ENCODE results near the gene SSBP3. TPM values are rescaled to one million over a fixed set of nuclear protein-coding genes. Genes with fewer than 3 reads are reported as not detected.

Gene SSBP3
- polyA plus RNA-seq, 1 of the 3 experiments (the other 2 are of a cell fraction) = 26.2 TPM

- peaks cover 11 to 58% of the 10 kb centered on the region in 2 experiments for H3K4me1 ChIP-seq (ENCODE audit: control insufficient read depth in 1 of 2, insufficient read depth in 2 of 2, low read depth in 1 of 2, low read length in 1 of 2)
- ChIA-PET CTCF (no interaction called here), POLR2A (no interaction called here)
- H3K9me2 ChIP-seq = no peaks in the 10 kb centered on the region
- TF ChIP-seq FOXJ3 (CRISPR knock-in tag; IDR thresholded peaks at IDR 0.05) = no peak
- TF ChIP-seq GATA2 (CRISPR knock-in tag; IDR thresholded peaks at IDR 0.05) = no peak
- no peak for TF ChIP-seq RAD21 (IDR thresholded peaks at IDR 0.05; ENCODE audit: low read length)
- TF ChIP-seq RCOR1 (IDR thresholded peaks at IDR 0.05; ENCODE audit: low read length) = no peak
- no peak for TF ChIP-seq SIN3A (IDR thresholded peaks at IDR 0.05; ENCODE audit: borderline replicate concordance, low read depth, low read length)
- no peak for TF ChIP-seq RFX5 (IDR thresholded peaks at IDR 0.05; ENCODE audit: low read length)
- no peak for TF ChIP-seq FOSL2 (IDR thresholded peaks at IDR 0.05; ENCODE audit: borderline replicate concordance, low read depth)
- TF ChIP-seq POLR2AphosphoS5 (IDR thresholded peaks at IDR 0.05; ENCODE audit: low read depth, low read length) = no peak
- no peak for TF ChIP-seq CHD2 (IDR thresholded peaks at IDR 0.05; ENCODE audit: low read length, partially characterized antibody)
- TF ChIP-seq CTCF (IDR thresholded peaks at IDR 0.05) = no peak
- no peak for TF ChIP-seq REST (IDR thresholded peaks at IDR 0.05; ENCODE audit: low read depth, low read length)
- no peak for TF ChIP-seq TAF1 (IDR thresholded peaks at IDR 0.05; ENCODE audit: borderline replicate concordance, low read depth, low read length)
- TF ChIP-seq PBX3 (IDR thresholded peaks at IDR 0.05) = no peak
- TF ChIP-seq SMC3 (IDR thresholded peaks at IDR 0.05; ENCODE audit: low read depth, low read length) = no peak
- TF ChIP-seq IRF3 (IDR thresholded peaks at IDR 0.05; ENCODE audit: low read depth, low read length) = no peak
- no peak for TF ChIP-seq NFIC (IDR thresholded peaks at IDR 0.05; ENCODE audit: borderline replicate concordance)
- no peak for TF ChIP-seq JUND (IDR thresholded peaks at IDR 0.05)
- TF ChIP-seq EP300 (IDR thresholded peaks at IDR 0.05; ENCODE audit: borderline replicate concordance in 1 of 2, low read depth in 1 of 2, low read length in 1 of 2) = no peak
- TF ChIP-seq TEAD4 (IDR thresholded peaks at IDR 0.05; ENCODE audit: borderline replicate concordance, insufficient read depth) = no peak
- TF ChIP-seq ZBTB33 (IDR thresholded peaks at IDR 0.05; ENCODE audit: borderline replicate concordance, low read depth) = no peak
- no peak overlapping the region for H3K27ac ChIP-seq (ENCODE audit: low read depth in 2 of 2, low read length in 1 of 2)
- H3K79me2 ChIP-seq (ENCODE audit: insufficient read depth) = peaks cover 11% of the 10 kb centered on the region
- WGBS (ENCODE audit: low lambda C conversion rate) = 93% methylated on average over 7 of the region's 7 CpGs
- H3F3A ChIP-seq (replicated peaks; ENCODE audit: insufficient read depth) = peaks cover 6% of the 10 kb centered on the region
- no peak for DNase-seq
- H3K4me2 ChIP-seq = no peak overlapping the region
- no peaks in the 10 kb centered on the region for H3K9me3 ChIP-seq
- no peak overlapping the region for H3K9ac ChIP-seq
- no peaks in the 10 kb centered on the region for H4K20me1 ChIP-seq (ENCODE audit: insufficient read depth)
- H2AFZ ChIP-seq (ENCODE audit: low read depth) = no peak overlapping the region
- H3K27me3 ChIP-seq (ENCODE audit: insufficient read depth) = no peaks in the 10 kb centered on the region
- H3K36me3 ChIP-seq (replicated peaks in 1 of 2; ENCODE audit: control insufficient read depth in 1 of 2, insufficient read depth in 2 of 2, low read length in 1 of 2) = no peaks in the 10 kb centered on the region
- no peak overlapping the region for H3K4me3 ChIP-seq (ENCODE audit: low read depth in 2 of 2, low read length in 1 of 2)
These were observed 68.3 kb downstream of the SSBP3 start for GRCh38 chr1:54337928-54338327.
